GM12891 (cell line): ENCODE results near the gene GAS7.

ENCODE experiments used
- DNase-seq: peaks from one replicate; pipeline ENCODE4 v3.0.0; 2011; ENCODE audit warnings: low spot score; ENCODE audit not compliant: insufficient read length
- FAIRE-seq: peaks from 2 replicates; lab custom pipeline; 2011; peaks lifted over from hg19 to GRCh38; lab: Jason Lieb, UNC
- PAX5 ChIP-seq: IDR thresholded peaks from 2 replicates; pipeline ENCODE4 v1.6.1; 2011; ENCODE audit warnings: low read length, moderate library complexity, mild to moderate bottlenecking; ENCODE audit not compliant: insufficient read depth, severe bottlenecking
- POLR2A ChIP-seq: IDR thresholded peaks from 2 replicates; pipeline ENCODE4 v1.6.1; 2011; ENCODE audit warnings: low read depth, low read length, control low read depth
- POLR2AphosphoS5 ChIP-seq: IDR thresholded peaks from 2 replicates; pipeline ENCODE4 v1.6.1; 2011; ENCODE audit warnings: low read depth, low read length, control low read depth
- POU2F2 ChIP-seq: IDR thresholded peaks from 2 replicates; pipeline ENCODE4 v1.6.1; 2011; ENCODE audit warnings: low read depth, mild to moderate bottlenecking, control low read depth, low read length, moderate library complexity
- SPI1 ChIP-seq: IDR thresholded peaks from 2 replicates; pipeline ENCODE4 v1.6.1; 2011; ENCODE audit warnings: low read depth, low read length, control low read depth
- TAF1 ChIP-seq: IDR thresholded peaks from 2 replicates; pipeline ENCODE4 v1.6.1; 2011; ENCODE audit warnings: low read depth, low read length, control low read depth

The GAS7 gene

GRCh38 chr17:9977180-9977575 lies 221.2 kb downstream of the GAS7 start:
- no peak for TF ChIP-seq TAF1
- TF ChIP-seq POLR2A: no peak
- no peak for TF ChIP-seq SPI1
- TF ChIP-seq PAX5: no peak
- no peak for TF ChIP-seq POLR2AphosphoS5
- no peak for TF ChIP-seq POU2F2
- DNase-seq (no peak), FAIRE-seq (no peak)

- FAIRE-seq: no peak
- no peak for DNase-seq
- no peak for TF ChIP-seq TAF1
- TF ChIP-seq POLR2A: no peak
- no peak for TF ChIP-seq SPI1
- no peak for TF ChIP-seq PAX5
- TF ChIP-seq POLR2AphosphoS5: no peak
- TF ChIP-seq POU2F2: no peak
Measured at GRCh38 chr17:9976283-9977179, 221.9 kb downstream of the GAS7 start.

GRCh38 chr17:9974448-9975381 lies 223.7 kb downstream of the GAS7 start:
- DNase-seq: no peak
- no peak for TF ChIP-seq TAF1
- no peak for TF ChIP-seq PAX5
- no peak for TF ChIP-seq POLR2A
- FAIRE-seq: no peak

- TF ChIP-seq PAX5 (no peak), POLR2A (no peak), POU2F2 (no peak), POLR2AphosphoS5 (no peak), SPI1 (no peak), TAF1 (no peak)
- DNase-seq (no peak), FAIRE-seq (no peak)
Measured at GRCh38 chr17:9973669-9974447, 224.5 kb downstream of the GAS7 start.

GRCh38 chr17:9971991-9972390 lies 226.4 kb downstream of the GAS7 start:
- TF ChIP-seq POLR2A: no peak
- TF ChIP-seq PAX5: no peak
- TF ChIP-seq POLR2AphosphoS5: no peak
- no peak for TF ChIP-seq SPI1
- no peak for TF ChIP-seq TAF1
- no peak for TF ChIP-seq POU2F2
- DNase-seq (no peak), FAIRE-seq (no peak)

- FAIRE-seq: no peak
- DNase-seq: no peak
- TF ChIP-seq PAX5 (no peak), SPI1 (no peak), POLR2A (no peak), POLR2AphosphoS5 (no peak)
Measured at GRCh38 chr17:9969301-9969935, 229.0 kb downstream of the GAS7 start.

- TF ChIP-seq POLR2A (no peak), TAF1 (no peak), SPI1 (no peak), PAX5 (no peak), POU2F2 (no peak), POLR2AphosphoS5 (no peak)
- FAIRE-seq: peak; percentile 31
- DNase-seq: no peak
Measured at GRCh38 chr17:9968881-9969280, 229.5 kb downstream of the GAS7 start.

GRCh38 chr17:9968008-9968407 lies 230.4 kb downstream of the GAS7 start:
- no peak for DNase-seq
- no peak for TF ChIP-seq POLR2AphosphoS5
- no peak for TF ChIP-seq POLR2A
- TF ChIP-seq POU2F2: no peak
- TF ChIP-seq SPI1: no peak
- no peak for TF ChIP-seq TAF1
- no peak for TF ChIP-seq PAX5
- FAIRE-seq: no peak
